Parietal lobe (tissue), 1 donor: ENCODE measurements around the gene OLFM4. TPM values are rescaled to one million over a fixed set of nuclear protein-coding genes. Genes with fewer than 3 reads are reported as not detected.

Experiments used
- total RNA-seq: library from RNA; depleted of rRNA; stranded (reverse); fragments of >200 nt; gene quantifications from one replicate; pipeline ENCODE4 v1.2.3, GENCODE V29; 2014

OLFM4 gene, protein sequence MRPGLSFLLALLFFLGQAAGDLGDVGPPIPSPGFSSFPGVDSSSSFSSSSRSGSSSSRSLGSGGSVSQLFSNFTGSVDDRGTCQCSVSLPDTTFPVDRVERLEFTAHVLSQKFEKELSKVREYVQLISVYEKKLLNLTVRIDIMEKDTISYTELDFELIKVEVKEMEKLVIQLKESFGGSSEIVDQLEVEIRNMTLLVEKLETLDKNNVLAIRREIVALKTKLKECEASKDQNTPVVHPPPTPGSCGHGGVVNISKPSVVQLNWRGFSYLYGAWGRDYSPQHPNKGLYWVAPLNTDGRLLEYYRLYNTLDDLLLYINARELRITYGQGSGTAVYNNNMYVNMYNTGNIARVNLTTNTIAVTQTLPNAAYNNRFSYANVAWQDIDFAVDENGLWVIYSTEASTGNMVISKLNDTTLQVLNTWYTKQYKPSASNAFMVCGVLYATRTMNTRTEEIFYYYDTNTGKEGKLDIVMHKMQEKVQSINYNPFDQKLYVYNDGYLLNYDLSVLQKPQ
- 0.31 TPM for total RNA-seq

DNA sequence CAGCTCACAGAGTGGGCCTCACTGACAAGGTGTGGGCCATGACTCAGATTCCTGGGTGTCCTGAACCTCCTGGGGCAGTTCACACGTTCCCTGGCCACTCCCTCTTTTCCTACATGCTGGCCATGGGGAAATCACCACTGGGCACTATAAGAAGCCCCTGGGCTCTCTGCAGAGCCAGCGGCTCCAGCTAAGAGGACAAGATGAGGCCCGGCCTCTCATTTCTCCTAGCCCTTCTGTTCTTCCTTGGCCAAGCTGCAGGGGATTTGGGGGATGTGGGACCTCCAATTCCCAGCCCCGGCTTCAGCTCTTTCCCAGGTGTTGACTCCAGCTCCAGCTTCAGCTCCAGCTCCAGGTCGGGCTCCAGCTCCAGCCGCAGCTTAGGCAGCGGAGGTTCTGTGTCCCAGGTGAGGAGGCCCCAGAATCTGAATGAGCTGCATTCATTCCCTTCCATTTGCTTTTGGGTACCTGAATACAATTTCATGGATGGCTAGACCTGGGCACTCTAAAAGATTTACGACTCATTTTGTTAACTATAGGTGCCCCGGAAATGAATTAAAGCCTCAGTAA lies at the start of gene OLFM4:
TSS of gene OLFM4 (plus strand) at position 177 of the 567 bp plus-strand sequence. CDS start at position 201, 24 bp downstream.

Other genes starting within 250 kb of the OLFM4 start
- 36.3 TPM for gene PCDH8, start 180.2 kb upstream of the OLFM4 start, total RNA-seq